Endothelial cell of umbilical vein (primary cell): ENCODE measurements around the gene TAF6.

Experiments used
- GATA2 ChIP-seq: IDR thresholded peaks from 2 replicates; pipeline ENCODE4 v1.7.0; 2011; ENCODE audit warnings: low read depth, mild to moderate bottlenecking, moderate library complexity, mixed read lengths, low read length; ENCODE audit not compliant: insufficient read length, insufficient read depth
- POLR2A ChIP-seq: IDR thresholded peaks from 2 replicates; pipeline ENCODE4 v1.6.1; 2012; ENCODE audit warnings: low read depth, mild to moderate bottlenecking, control low read depth, low read length
- TF ChIP-seq, protein P1 (sequence below), 2 donors: IDR thresholded peaks; 1 replicate in 1 of 2; 2 replicates in 1 of 2; pipeline ENCODE4 v1.5.1; 2011; ENCODE audit warnings: low read length in 2 of 2, mild to moderate bottlenecking in 2 of 2, moderate library complexity in 2 of 2, control low read depth in 1 of 2, inconsistent platforms in 1 of 2, low read depth in 1 of 2; ENCODE audit not compliant: insufficient read depth in 1 of 2; ENCODE audit errors: extremely low read depth in 1 of 2

DNA sequence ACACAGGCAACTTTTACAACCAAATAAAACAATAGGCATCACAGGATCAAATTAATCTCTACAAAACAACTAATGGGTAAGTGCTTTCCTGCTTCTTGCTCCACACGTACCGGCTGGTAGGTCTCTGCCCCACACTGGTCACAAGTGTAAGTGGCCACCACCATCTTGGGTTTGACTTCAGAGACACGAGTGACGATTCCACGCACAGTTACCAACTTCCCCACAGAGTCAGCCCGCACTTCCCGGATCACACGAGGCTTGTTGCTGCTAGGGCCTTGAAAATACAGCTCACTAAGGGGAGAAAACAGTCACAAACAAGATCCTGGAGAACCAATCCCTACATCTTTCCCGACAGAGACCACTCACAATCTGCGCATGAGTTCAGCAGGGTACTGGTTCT is 20.2 kb downstream of the TAF6 start:
- TF ChIP-seq, protein P1, sequence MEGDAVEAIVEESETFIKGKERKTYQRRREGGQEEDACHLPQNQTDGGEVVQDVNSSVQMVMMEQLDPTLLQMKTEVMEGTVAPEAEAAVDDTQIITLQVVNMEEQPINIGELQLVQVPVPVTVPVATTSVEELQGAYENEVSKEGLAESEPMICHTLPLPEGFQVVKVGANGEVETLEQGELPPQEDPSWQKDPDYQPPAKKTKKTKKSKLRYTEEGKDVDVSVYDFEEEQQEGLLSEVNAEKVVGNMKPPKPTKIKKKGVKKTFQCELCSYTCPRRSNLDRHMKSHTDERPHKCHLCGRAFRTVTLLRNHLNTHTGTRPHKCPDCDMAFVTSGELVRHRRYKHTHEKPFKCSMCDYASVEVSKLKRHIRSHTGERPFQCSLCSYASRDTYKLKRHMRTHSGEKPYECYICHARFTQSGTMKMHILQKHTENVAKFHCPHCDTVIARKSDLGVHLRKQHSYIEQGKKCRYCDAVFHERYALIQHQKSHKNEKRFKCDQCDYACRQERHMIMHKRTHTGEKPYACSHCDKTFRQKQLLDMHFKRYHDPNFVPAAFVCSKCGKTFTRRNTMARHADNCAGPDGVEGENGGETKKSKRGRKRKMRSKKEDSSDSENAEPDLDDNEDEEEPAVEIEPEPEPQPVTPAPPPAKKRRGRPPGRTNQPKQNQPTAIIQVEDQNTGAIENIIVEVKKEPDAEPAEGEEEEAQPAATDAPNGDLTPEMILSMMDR (IDR thresholded peaks at IDR 0.05; ENCODE audit: extremely low read depth in 1 of 2, insufficient read depth in 1 of 2, low read depth in 1 of 2, low read length in 2 of 2): no peak
- TF ChIP-seq POLR2A (no peak), GATA2 (no peak)
